Measurements from ENCODE around the gene TTLL4.

Gene TTLL4

GRCh38 chr2:218711550-218711929, 905 bp downstream of the TTLL4 start:
- Histone ChIP-seq H3K9me2 (replicated peaks; ENCODE audit: low read depth, low read length) (no peaks in the 10 kb centered on the region), H3K9me3 (ENCODE audit: insufficient read depth, low read depth, low read length) (no peaks in the 10 kb centered on the region), H3K27me3 (ENCODE audit: insufficient read depth, low read length, poor library complexity, severe bottlenecking) (no peaks in the 10 kb centered on the region), H2AFZ (ENCODE audit: low read length) (peak overlapping the region; percentile 91; the same call in 1 of the 2 replicates), H3K36me3 (ENCODE audit: insufficient read depth, low read length) (no peaks in the 10 kb centered on the region; the same call in 1 of the 2 replicates), H3K9ac (ENCODE audit: low read depth, low read length, poor library complexity, severe bottlenecking) (peak overlapping the region; percentile 71), H3K4me2 (ENCODE audit: low read depth, low read length, poor library complexity, severe bottlenecking) (peak overlapping the region; percentile 76), H3K4me3 (ENCODE audit: low read length, poor library complexity, severe bottlenecking) (peak overlapping the region; percentile 79), H3K4me1 (ENCODE audit: insufficient read depth, low read length, poor library complexity, severe bottlenecking) (peaks cover 30% of the 10 kb centered on the region), H3F3A (ENCODE audit: low read depth) (no peaks in the 10 kb centered on the region), H4K20me1 (ENCODE audit: insufficient read depth, low read length, poor library complexity, severe bottlenecking) (peaks cover 23% of the 10 kb centered on the region), H3K79me2 (ENCODE audit: insufficient read depth, low read length) (peaks cover 35% of the 10 kb centered on the region)
- TF ChIP-seq CTCF (conservative IDR thresholded peaks at IDR 0.05; ENCODE audit: low read length) (no peak), EZH2phosphoT487 (IDR thresholded peaks at IDR 0.05; ENCODE audit: borderline replicate concordance) (no peak)

GRCh38 chr2:218713922-218714321, 3.3 kb downstream of the TTLL4 start:
- H3K36me3 ChIP-seq (ENCODE audit: insufficient read depth, low read length), result no peaks in the 10 kb centered on the region; the same call in 1 of the 2 replicates
- H3K79me2 ChIP-seq (ENCODE audit: insufficient read depth, low read length), result peaks cover 45% of the 10 kb centered on the region

GRCh38 chr2:218716070-218716469, 5.4 kb downstream of the TTLL4 start:
- H3K4me1 ChIP-seq (ENCODE audit: insufficient read depth, low read length, poor library complexity, severe bottlenecking), result peaks cover 38% of the 10 kb centered on the region
- peaks cover 23% of the 10 kb centered on the region for H4K20me1 ChIP-seq (ENCODE audit: insufficient read depth, low read length, poor library complexity, severe bottlenecking)
- H3K9me3 ChIP-seq (ENCODE audit: insufficient read depth, low read depth, low read length), result no peaks in the 10 kb centered on the region
- no peaks in the 10 kb centered on the region for H3F3A ChIP-seq (ENCODE audit: low read depth)
- no peak overlapping the region for H2AFZ ChIP-seq (ENCODE audit: low read length)
- no peaks in the 10 kb centered on the region; the same call in 1 of the 2 replicates for H3K36me3 ChIP-seq (ENCODE audit: insufficient read depth, low read length)
- H3K79me2 ChIP-seq (ENCODE audit: insufficient read depth, low read length), result peaks cover 58% of the 10 kb centered on the region
- TF ChIP-seq CTCF (conservative IDR thresholded peaks at IDR 0.05; ENCODE audit: low read length) (no peak), EZH2phosphoT487 (IDR thresholded peaks at IDR 0.05; ENCODE audit: borderline replicate concordance) (no peak)
- H3K9ac ChIP-seq (ENCODE audit: low read depth, low read length, poor library complexity, severe bottlenecking), result no peak overlapping the region
- H3K27me3 ChIP-seq (ENCODE audit: insufficient read depth, low read length, poor library complexity, severe bottlenecking), result no peaks in the 10 kb centered on the region
- H3K4me2 ChIP-seq (ENCODE audit: low read depth, low read length, poor library complexity, severe bottlenecking), result no peak overlapping the region
- no peak overlapping the region for H3K4me3 ChIP-seq (ENCODE audit: low read length, poor library complexity, severe bottlenecking)
- no peaks in the 10 kb centered on the region for H3K9me2 ChIP-seq (replicated peaks; ENCODE audit: low read depth, low read length)

More at GRCh38 chr2:218713922-218714321, 3.3 kb downstream of the TTLL4 start:
- Histone ChIP-seq H3F3A (ENCODE audit: low read depth) (no peaks in the 10 kb centered on the region), H3K4me1 (ENCODE audit: insufficient read depth, low read length, poor library complexity, severe bottlenecking) (peaks cover 38% of the 10 kb centered on the region), H3K9ac (ENCODE audit: low read depth, low read length, poor library complexity, severe bottlenecking) (no peak overlapping the region), H3K27me3 (ENCODE audit: insufficient read depth, low read length, poor library complexity, severe bottlenecking) (no peaks in the 10 kb centered on the region), H3K4me2 (ENCODE audit: low read depth, low read length, poor library complexity, severe bottlenecking) (peak overlapping the region; percentile 76), H3K4me3 (ENCODE audit: low read length, poor library complexity, severe bottlenecking) (peak overlapping the region; percentile 37), H3K9me3 (ENCODE audit: insufficient read depth, low read depth, low read length) (no peaks in the 10 kb centered on the region), H3K9me2 (replicated peaks; ENCODE audit: low read depth, low read length) (no peaks in the 10 kb centered on the region), H2AFZ (ENCODE audit: low read length) (no peak overlapping the region), H4K20me1 (ENCODE audit: insufficient read depth, low read length, poor library complexity, severe bottlenecking) (peaks cover 23% of the 10 kb centered on the region)
- TF ChIP-seq EZH2phosphoT487 (IDR thresholded peaks at IDR 0.05; ENCODE audit: borderline replicate concordance) (no peak), CTCF (conservative IDR thresholded peaks at IDR 0.05; ENCODE audit: low read length) (no peak)

All from Loucy (cell line).